GM12865 (cell line): ENCODE measurements around the gene ASCC2.
A peak's percentile ranks its signal among the peaks of the same experiment; 100 is the strongest.

Source experiments
- DNase-seq: peaks from one replicate; pipeline ENCODE4 v3.0.0; 2010; ENCODE audit warnings: low read depth
- H3K4me3 ChIP-seq: 2 replicates; pipeline ENCODE4 v1.5.1; 2011; ENCODE audit warnings: mild to moderate bottlenecking, low read depth, low read length, control low read depth
- CTCF ChIP-seq: IDR thresholded peaks from 2 replicates; pipeline ENCODE4 v1.5.1; 2011; ENCODE audit warnings: low read length, control low read depth, low read depth, inconsistent platforms; ENCODE audit not compliant: insufficient read depth; ENCODE audit errors: missing control alignments

Gene ASCC2

GRCh38 chr22:29768052-29768693 is 69.9 kb downstream of the ASCC2 start:
- no peak for DNase-seq
- H3K4me3 ChIP-seq, result peak overlapping the region; percentile 100
- no peak for TF ChIP-seq CTCF

- DNase-seq, result peak; percentile 95
- no peak for TF ChIP-seq CTCF
- H3K4me3 ChIP-seq, result peak within 1 kb of the TSS; percentile 100
Measured at GRCh38 chr22:29767171-29768051, 70.7 kb downstream of the ASCC2 start, which contains the start of gene UQCR10. Gene UQCR10 (plus strand): TSS chr22:29767369. CDS start chr22:29767399, 30 bp downstream.

GRCh38 chr22:29766632-29767170 is 71.4 kb downstream of the ASCC2 start, which contains the start of gene ZMAT5:
Gene ZMAT5 (minus strand): TSS chr22:29767007. CDS start chr22:29748544, 18,463 bp downstream.
- peak within 1 kb of the TSS; percentile 100 for H3K4me3 ChIP-seq
- no peak for TF ChIP-seq CTCF
- peak; percentile 99 for DNase-seq

- peak overlapping the region; percentile 100 for H3K4me3 ChIP-seq
- TF ChIP-seq CTCF, result no peak
- DNase-seq, result peak; percentile 48
Measured at GRCh38 chr22:29765905-29766631, 72.0 kb downstream of the ASCC2 start.

GRCh38 chr22:29762263-29762662 is 75.8 kb downstream of the ASCC2 start:
- no peak overlapping the region for H3K4me3 ChIP-seq
- TF ChIP-seq CTCF, result no peak
- DNase-seq, result no peak

GRCh38 chr22:29758959-29759358 is 79.1 kb downstream of the ASCC2 start:
- no peak overlapping the region for H3K4me3 ChIP-seq
- no peak for TF ChIP-seq CTCF
- DNase-seq, result no peak
